Kidney capillary endothelial cell (primary cell): ENCODE data around the gene ASB18.

ENCODE experiments used
- DNase-seq: peaks from one replicate; pipeline ENCODE4 v3.0.0-alpha.2; 2018; ENCODE audit warnings: low spot score

Gene ASB18

DNA sequence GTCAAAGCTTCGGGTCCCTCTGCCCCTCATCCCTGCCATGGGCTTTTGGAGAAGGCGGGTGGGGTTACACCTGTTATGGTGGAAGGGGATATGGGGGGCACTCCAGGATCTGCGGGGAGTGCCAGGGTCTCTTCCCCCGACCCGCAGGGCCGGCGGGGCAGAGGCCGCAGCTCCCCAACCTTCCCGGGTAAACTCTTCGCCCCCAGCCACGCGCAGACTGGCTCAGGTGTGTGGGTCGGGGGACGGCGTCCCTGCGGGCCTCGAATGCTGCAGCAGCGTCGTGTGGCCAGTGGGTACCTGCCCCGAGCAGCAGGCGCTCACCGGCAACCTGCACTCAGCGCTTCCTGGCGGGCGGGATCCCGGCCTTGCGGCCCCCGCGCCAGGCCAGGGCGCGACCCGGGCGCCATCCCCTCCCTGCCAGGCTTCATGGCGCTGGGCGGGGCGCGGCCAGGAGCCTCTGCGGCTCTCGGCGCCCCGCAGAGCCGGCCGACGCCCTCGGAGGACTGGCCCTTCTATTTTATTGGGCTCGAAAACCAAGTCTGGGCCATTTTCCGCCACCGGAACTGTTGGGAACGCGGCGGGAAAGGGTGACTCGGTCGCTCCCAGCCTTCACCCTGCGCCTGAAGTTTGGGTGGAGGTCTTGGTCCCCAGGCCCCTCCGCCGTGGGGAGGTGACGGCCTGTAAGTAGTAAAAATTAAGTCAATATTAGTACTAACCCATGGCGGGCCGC, 100.6 kb downstream of the ASB18 start:
- no peak for DNase-seq

DNA sequence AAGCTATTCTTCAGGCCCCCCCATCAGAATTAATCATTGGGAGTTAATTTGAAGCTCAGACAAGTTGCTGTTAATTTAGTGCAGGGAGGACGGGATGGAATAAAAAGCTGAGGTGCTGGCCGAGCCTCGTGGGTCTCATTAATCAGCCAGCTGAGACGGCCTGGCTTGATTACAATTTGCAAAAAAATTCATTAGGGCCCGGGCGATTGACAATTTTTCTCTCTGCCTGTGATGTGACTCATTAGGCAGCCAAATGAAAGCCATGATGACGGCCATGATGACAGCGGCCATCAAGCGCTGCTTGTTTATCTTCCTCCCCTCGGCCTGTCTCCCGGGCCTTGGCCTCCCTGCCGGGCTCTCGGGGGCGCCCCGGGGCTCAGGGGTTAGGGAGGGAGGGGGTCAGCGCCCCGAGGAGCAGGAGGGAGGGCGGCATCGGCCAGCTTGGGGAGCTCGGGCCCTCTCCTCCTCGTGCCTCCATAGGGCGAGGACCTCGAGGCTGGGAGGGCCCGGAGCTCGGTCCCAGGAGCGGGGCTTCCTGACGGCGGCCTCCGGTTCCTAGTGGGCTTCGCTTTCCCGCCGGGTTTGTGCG, 101.2 kb downstream of the ASB18 start:
- DNase-seq, result no peak

DNA sequence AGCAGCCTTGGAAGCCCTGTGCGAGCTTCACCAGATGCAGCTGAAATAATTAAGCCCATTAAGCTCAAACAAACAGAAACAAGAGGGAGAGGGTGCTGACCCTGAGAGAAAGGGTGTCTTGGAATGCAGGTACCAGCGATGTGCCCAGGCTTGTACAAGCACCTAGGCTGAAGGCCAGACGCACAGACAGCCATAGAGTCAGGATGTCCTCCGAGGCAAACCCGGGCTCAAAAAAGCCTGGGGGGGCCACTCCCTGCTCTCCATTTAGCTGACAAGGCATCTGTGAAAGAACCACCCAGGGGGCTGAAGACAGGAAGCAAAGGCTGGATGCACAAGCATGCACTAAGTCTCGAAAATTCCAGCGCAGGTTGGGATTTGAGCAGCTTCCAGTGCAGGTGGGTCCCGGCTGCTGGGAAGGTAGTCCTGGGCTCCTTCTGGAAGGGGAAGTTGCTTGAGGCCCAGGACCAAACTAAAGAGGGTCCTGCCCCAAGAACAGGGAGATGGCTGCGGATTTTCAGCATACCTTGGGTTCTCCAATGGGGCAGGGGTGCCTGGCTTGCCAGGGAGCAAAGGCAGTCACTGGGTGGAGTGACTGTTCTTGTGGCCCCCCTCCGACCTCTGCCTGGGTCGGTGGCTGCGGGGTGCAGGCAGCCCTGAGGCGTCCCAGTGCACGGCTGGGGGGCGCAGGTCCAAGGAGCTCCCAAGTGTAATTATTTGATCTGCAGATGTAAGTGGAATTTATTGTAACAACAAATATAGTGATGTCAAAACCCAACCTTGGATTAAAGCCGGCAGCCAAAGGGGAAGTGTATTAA, 102.0 kb downstream of the ASB18 start:
- no peak for DNase-seq

DNA sequence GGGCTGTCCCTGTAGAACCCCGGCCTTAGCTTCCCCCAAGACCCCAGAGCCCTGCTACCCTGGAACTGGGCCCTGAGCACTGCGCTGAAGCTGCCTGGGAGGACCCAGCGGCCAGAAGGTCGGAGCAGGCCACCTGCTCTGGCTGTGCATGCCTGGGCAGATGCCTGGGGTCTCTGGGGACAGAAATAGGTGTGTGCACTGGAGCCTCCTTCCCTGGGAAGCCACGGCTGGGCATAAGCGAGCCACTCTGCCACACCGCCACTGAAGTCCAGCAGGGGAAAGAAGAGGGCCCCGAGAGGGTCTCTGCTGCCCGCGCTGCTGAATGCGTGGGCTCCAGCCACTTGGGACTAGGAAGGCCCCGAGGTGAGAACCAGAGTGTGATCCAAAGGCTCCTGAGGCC, 102.7 kb downstream of the ASB18 start:
- DNase-seq, result no peak

DNA sequence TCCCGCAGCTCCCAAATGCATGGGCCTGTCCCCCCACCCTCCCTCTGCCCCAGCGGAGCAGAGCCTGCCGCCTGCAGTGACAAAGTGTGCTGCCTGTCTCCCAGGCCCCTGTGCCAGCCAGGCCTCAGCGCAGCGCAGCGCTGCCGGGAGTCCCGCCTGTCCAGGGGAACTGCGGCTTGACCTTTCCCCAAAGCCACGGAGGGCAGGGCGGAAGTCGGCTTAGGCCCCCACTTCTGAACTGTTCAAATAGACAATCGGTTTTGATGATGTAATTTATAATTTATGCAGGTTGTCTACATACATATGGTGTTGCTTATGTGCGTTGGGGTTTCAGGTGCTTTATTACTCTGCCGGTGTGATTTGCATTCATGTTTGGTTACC, 103.1 kb downstream of the ASB18 start:
- DNase-seq, result no peak

DNA sequence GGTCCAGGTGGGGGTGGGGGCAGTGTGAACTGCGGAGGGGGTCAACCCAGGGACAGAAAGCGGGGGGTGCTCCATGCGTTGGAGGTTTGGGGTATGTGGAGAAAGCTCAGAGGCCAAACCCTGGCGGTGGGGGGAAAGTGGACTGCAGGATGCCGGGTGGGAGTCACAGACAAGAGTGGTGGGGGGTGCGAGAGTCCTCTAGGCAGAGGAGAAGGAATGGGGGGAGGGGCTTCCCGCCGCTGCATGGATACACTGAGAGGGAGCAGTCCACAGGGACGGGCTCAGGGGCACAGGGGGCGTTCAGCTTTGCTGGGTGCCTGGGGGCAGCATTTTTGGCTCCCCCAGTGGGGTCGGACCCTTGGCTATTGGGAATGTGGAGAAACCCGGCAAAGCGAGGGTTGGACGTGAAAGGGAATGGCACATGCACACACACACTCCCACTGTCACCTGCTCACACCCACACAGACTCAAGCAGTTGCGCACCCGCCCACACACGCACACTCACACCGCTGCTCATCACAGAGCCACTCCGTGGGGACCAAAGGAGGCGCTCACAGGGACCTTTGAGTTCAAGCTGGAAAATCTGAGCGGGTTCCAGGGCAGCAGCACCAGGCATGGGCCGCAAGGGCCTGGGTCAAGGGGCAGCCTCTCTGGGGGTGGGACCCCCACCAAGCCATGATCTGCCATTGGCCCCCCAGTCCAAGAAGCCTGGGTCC, 103.7 kb downstream of the ASB18 start:
- no peak for DNase-seq

DNA sequence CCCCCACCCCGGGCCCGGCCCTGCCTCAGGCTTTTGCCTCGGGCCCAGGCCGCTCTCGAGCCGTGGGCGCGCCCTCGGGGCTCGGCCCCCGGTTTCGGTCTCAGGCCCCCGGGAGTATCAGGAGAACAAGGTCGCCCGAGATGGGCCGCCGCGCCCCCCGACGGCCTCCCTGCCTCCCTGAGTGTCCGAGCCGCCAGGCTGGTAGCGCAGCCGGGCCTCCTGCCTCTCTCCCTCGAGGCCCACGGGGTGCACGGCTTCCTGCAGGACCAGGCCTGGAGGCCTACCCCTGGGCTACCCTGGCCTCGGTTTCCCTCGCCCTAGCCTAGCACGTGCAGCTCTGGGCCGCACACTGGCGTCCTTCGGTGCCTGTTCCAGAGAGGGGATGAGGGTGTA, 104.4 kb downstream of the ASB18 start:
- no peak for DNase-seq

DNA sequence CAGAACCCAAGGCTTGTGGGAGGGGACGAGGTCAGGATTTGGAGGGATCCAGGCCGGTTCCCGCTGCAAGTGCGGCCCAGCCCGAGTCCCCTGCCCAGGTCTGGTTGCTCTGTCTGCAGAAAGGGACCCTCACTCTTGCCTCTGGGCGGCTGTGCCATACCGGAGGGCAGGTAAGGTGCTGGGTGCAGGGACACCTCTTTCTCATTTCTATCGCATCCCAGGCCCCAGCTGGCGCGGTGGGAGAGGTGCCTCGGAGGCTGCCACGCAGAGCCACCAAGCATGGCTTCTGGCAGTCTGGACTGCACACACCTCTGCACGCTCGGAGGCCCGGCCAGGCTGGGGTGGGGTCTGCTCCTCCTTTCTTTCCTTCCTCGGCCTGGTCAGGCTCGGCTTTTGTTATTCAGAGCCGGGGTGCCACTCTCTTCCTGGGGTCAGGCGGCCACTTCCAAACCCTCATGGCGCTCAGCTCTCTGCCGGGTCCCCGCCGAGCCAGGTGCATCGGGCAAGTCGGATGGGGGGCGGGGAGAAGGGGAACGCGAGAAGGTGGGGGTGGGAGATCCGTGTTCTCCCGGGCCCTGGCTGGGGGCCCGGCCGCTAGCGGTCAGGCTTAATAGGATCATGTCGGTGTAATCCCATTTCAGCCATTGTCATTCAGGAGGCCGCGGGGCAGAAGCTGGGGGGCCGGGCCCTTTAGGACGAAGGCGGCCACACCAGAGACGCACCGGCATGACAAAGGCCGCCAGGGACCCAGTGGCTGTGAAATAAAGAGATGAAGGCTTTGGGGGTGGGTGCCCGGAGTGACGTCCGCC, 105.0 kb downstream of the ASB18 start:
- no peak for DNase-seq

DNA sequence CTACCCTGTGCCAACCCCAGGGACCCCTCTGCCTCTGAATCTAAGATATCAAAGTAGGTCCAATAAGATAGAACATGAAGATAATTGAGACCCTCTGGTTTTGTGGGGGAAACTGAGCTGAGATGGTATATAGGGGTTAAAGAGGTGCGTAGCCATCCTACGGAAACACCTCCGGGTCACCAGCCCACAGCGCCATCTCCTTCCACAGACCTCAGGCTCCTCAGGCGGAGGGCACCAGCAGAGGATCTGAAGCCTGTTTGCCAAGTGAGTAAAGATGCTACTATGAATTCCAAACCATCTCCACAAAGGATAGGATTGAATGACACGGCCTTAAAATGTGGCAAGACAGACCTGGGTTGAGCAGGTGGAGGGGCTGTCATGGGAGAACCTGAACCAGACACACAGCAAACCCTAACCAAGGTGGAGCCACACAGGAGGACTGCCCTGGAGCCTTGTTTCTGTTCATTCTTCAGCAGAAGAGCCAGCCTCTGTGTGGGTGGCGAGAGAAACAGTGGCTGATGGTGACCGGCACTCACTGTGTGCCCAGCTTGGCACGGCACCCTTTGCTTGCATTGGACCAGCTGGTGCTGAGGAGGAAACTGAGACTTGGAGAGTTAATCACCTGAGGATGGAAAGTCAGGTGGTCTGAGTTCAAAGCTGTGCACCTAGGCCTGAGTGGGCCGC, 106.2 kb downstream of the ASB18 start:
- no peak for DNase-seq

DNA sequence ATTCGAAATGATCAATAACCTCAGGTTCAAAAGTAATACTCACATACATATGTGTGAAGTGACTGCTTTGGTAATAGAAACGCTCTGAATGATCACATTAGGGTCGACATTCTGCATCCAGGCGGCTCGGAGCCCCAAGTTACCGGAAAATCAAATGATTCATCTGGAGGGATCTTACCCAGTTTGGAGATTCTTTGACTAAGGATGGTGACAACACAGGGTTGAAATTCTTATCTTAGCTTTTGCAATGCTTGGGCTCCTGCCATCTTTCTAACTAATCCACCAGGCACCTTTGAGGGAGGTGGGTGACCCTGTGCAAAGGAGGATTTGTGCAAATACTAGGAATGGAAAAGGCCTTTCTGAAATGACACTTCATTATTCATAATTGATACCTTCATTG, 106.8 kb downstream of the ASB18 start:
- DNase-seq, result no peak

DNA sequence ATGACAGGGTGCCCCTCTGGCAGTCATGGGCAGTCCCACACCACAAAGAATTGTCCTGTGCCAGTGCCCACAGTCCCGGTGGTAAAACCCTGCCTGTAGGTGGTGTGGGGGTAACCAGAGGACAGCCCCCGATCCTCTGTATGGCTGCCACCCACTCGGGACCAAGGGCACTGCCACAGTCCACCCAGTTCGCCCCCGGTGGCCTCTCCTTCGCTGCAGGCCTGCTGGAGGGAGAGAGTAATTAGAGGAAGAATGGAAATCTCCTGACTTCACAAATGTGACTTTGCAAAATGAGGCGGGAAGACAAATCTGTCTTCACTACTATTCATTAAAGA, 107.4 kb downstream of the ASB18 start:
- DNase-seq, result no peak

DNA sequence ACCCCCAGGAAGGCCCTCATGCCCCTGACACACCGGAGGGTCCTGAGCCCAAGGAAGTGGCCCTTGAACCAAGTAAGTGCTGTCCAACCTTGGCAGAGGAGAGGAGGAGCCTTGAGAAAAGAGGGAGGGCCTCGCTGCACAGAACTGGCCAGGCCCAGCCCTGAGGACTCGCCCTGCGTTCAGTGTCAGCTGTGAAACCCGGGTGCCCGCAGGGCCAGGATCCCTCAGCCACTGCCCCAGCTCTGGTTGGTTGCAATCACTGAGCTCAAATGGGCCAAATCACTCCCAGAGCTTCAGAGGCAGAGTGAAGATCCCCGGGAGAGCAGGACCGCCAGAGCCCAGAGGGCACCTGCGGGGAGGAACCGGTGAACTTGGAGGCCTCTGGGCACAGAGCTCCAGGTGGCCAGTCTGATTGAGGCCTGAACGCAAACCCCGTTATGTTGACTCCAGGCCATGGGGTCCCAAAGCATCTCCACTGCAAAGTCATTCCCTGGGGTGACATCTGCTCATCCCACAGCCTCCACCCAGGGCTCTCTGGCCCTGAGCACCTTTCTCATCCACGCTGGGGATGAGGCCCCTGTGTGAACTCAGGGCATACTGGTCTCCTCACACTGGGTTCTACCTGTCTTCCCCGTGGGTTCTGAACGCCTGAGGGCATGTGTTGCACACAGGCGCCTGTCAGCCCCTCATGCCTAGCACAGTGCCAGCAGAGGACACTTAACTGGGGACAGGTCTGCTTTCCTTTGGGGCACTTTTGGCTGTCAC, 107.9 kb downstream of the ASB18 start:
- DNase-seq, result no peak

DNA sequence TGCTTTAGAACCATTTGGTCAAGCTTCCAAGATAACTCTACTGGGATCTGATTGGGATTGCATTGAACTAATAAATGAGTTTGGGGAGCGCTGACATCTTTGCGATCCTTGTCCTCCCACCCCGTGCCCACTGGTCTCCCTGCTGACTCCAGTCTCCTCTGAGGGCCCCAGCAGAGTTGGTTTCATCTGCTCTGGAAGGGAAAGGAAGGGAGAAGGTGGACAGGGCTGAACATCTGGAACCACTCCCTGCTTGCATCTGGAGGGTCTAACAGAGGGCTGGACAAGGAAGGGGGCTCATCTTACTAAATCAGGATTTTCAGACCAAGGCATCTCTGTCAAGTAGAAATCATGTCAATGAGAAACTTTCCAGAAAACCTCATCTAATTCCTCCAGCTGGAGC, 108.8 kb downstream of the ASB18 start:
- DNase-seq, result no peak

DNA sequence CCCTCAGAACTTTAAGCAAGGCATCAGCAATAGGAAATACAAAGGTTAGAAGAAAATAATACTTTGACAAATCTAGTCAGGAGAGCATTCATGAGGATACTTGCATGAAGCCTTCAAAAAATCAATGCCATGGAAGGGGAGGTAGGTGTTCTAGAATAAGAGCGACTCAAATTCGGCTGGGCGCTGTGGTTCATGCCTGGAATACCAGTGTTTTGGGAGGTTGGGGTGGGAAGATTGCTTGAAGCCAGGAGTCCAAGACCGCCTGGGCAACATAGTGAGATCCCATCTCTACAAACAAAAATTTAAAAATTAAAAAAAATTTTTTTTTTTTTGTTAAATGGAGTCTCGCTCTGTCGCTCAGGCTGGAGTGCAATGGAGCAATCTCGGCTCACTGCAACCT, 117.8 kb downstream of the ASB18 start:
- no peak for DNase-seq

DNA sequence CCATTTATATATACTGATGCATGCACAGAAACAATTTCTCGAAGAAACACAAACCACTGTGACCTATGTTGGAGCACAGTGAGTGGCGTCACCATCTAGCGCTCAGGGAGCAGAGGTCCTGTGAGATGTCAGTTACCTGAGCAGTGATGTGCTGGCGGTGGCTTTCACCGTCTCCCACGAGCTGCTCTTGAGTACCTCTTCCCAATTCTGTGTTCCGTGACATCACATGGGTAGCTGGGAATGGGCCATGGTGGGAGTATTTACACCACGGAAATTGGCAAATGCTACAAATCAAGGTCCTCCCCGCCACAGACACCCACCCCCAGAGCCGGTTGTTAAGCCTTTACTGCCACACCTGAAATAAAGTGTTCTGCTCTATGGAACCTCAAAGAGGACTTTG, 120.4 kb downstream of the ASB18 start:
- DNase-seq, result no peak
